Gastrocnemius medialis (tissue), 4 donors: ENCODE measurements around the gene NIPSNAP3A. TPM values are rescaled to one million over a fixed set of nuclear protein-coding genes. Genes with fewer than 3 reads are reported as not detected.
"Not testable (repeated sequence)": the region's sequence is repeated elsewhere in the genome, so short reads cannot be mapped to it uniquely, and the experiment has no call there.

Experiments used
- ATAC-seq, 2 donors: fragments of 150-250 bp; one replicate each; pipeline ENCODE4 v1.9.1; 2016
- DNase-seq, 2 donors: peaks; one replicate each; pipeline ENCODE4 v3.0.0-alpha.2; 2019
- H3K27ac ChIP-seq, 4 donors: fragments of 200-600 bp; sonication (generic); 1 replicate in 1 of 4; 2 replicates in 3 of 4; pipeline ENCODE4 v1.5.1; 2016 to 2018; ENCODE audit warnings: mild to moderate bottlenecking in 2 of 4, moderate library complexity in 1 of 4
- H3K27me3 ChIP-seq, 3 donors: fragments of 200-600 bp; sonication (generic) in 2 of 3; 1 replicate in 1 of 3; 2 replicates in 2 of 3; pipeline versions ENCODE4 v1.5.1 to v1.6.0; 2016 to 2019; ENCODE audit warnings: mild to moderate bottlenecking in 1 of 3, moderate library complexity in 1 of 3
- H3K36me3 ChIP-seq, 2 donors: fragments of 200-600 bp; sonication (generic) in 1 of 2; one replicate each; pipeline ENCODE4 v1.5.1; 2017 to 2018
- H3K4me1 ChIP-seq, 2 donors: fragments of 200-600 bp; sonication (generic) in 1 of 2; one replicate each; pipeline ENCODE4 v1.5.1; 2016 to 2017; ENCODE audit warnings: mild to moderate bottlenecking in 2 of 2
- H3K4me3 ChIP-seq, 4 donors: fragments of 200-600 bp; sonication (generic) in 3 of 4; 1 replicate in 1 of 4; 2 replicates in 3 of 4; pipeline ENCODE4 v1.5.1; 2016 to 2019; ENCODE audit warnings: mild to moderate bottlenecking in 2 of 4
- H3K9me3 ChIP-seq, 3 donors: fragments of 200-600 bp; sonication (generic) in 2 of 3; 1 replicate in 1 of 3; 2 replicates in 2 of 3; pipeline ENCODE4 v1.5.1; 2016 to 2019
- POLR2A ChIP-seq, 2 donors: fragments of 450-650 bp; IDR thresholded peaks; one replicate each; pipeline ENCODE4 v1.6.1; 2017; ENCODE audit warnings: antibody characterized with exemption in 2 of 2, mild to moderate bottlenecking in 2 of 2, moderate library complexity in 2 of 2
- in situ Hi-C, 4 donors: fragments of 200-750 bp; cut with MboI; loops; one replicate each; pipeline versions ENCODE4 v1.15.0 to v1.8.0; 2017; ENCODE audit warnings: low sequenced_read_pairs in 4 of 4
- intact Hi-C: fragments of 100-400 bp; cut with DNase I; formaldehyde crosslinking; loops from one replicate; pipeline ENCODE4 v1.15.1; 2023; ENCODE audit warnings: low total_unique reads
- total RNA-seq, 4 donors: library from RNA; depleted of rRNA; stranded (reverse); fragments of >200 nt; gene quantifications; one replicate each; pipeline versions ENCODE4 v1.1.0 to v1.2.3, GENCODE V29; 2016
- TF ChIP-seq, protein P1 (sequence below), 5 experiments: fragments of 450-650 bp in 3 of 5; fragments of 200-600 bp in 2 of 5; sonication (generic) in 2 of 5; IDR thresholded peaks in 4 of 5; conservative IDR thresholded peaks in 1 of 5; 1 replicate in 4 of 5; 2 replicates in 1 of 5; pipeline ENCODE4 v1.5.1; 2016 to 2019; ENCODE audit warnings: antibody characterized with exemption in 5 of 5, mild to moderate bottlenecking in 3 of 5, moderate library complexity in 3 of 5

Gene NIPSNAP3A
- total RNA-seq: 10 to 100 TPM in 1 of 4 donors, 1 to 10 TPM in 3; 5.9 to 17.2 (median 6.9) TPM

DNA sequence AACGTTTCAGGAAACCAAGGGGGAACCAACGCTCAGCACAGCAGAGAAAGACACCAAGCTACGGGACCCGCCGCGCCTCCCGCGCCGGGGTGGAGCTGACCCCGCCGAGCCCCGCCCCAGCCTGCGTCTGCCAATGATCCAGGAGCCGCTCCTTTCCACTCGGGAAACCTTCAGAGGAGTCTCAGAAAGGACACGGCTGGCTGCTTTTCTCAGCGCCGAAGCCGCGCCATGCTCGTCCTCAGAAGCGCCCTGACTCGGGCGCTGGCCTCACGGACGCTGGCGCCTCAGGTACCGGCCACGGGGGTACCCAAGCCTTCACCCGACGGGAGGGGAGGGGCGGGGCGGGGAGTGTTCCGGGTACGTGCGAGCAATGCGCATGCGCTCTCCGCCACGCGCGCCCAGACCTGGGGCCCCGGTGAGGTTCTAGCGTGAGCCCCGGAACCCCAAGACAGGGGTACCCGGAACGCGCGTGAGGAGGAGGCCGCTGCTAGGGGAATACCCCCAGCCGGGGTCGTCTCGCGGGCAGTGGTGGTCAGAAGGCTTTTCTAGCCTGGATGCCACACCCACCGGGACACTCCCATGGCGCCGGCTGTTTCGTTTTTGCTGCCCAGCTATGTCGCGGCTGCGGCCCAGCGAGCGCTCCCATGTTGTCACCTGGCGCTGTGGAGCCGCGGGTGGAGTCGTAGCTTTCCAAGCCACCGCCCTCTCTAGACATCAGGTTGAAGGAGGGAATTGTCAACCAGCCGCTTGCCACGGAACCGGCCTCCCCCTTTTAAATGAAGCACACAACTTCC is at the start of gene NIPSNAP3A:
Gene NIPSNAP3A, plus strand, starts transcription at position 119 of the 794 bp plus-strand sequence. Its CDS starts 110 bp downstream, at position 229.
- peak within 1 kb of the TSS; percentile 70 to 84 (median 78) for H3K4me3 ChIP-seq
- peak; percentile 57 to 76 for TF ChIP-seq POLR2A (IDR thresholded peaks at IDR 0.05)
- TF ChIP-seq, protein P1, sequence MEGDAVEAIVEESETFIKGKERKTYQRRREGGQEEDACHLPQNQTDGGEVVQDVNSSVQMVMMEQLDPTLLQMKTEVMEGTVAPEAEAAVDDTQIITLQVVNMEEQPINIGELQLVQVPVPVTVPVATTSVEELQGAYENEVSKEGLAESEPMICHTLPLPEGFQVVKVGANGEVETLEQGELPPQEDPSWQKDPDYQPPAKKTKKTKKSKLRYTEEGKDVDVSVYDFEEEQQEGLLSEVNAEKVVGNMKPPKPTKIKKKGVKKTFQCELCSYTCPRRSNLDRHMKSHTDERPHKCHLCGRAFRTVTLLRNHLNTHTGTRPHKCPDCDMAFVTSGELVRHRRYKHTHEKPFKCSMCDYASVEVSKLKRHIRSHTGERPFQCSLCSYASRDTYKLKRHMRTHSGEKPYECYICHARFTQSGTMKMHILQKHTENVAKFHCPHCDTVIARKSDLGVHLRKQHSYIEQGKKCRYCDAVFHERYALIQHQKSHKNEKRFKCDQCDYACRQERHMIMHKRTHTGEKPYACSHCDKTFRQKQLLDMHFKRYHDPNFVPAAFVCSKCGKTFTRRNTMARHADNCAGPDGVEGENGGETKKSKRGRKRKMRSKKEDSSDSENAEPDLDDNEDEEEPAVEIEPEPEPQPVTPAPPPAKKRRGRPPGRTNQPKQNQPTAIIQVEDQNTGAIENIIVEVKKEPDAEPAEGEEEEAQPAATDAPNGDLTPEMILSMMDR (IDR thresholded peaks at IDR 0.05 in 4 of 5, conservative IDR thresholded peaks at IDR 0.05 in 1 of 5): no peak
- no peaks in the 10 kb centered on the region for H3K9me3 ChIP-seq
- peaks cover 0 to 15% of the 10 kb centered on the region in 2 donors for H3K36me3 ChIP-seq
- ATAC-seq: peak; percentile 89 to 91
- intact Hi-C loops: loop anchor here (5.0 kb wide), 2 partner anchors 495 to 655 kb away; partner anchors contain the start of genes SLC44A1 and SMC2
- no peaks in the 10 kb centered on the region for H3K27me3 ChIP-seq
- H3K4me1 ChIP-seq: peaks cover 8 to 10% of the 10 kb centered on the region in 2 donors
- peak; percentile 75 to 79 for DNase-seq
- peak within 1 kb of the TSS; percentile 84 to 95 (median 90) for H3K27ac ChIP-seq
- in situ Hi-C loops: no loop called here

DNA sequence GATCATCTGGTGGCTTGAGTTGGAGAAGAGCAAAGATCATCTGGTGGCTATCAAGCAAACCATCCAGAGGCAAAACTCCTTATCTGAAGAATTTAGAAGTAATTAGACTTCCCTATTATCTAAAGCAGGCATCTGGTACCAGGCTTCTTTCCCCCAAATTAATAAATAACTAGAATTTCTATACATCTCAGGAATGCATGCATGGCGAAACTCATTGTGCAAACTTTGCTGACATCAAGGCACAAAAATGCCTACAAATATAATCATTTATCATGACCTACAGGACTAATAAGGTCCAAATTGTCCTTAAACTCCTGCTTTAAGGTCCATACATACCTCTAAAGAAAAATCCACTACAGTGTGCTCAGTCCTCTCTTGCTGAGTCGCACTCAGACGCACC is 47.2 kb upstream of the NIPSNAP3A start:
- ATAC-seq (no peak), DNase-seq (no peak)
- Histone ChIP-seq H3K9me3 (no peaks in the 10 kb centered on the region), H3K4me1 (no peaks in the 10 kb centered on the region), H3K4me3 (no peak overlapping the region), H3K27ac (no peak overlapping the region), H3K27me3 (no peaks in the 10 kb centered on the region), H3K36me3 (no peaks in the 10 kb centered on the region)
- TF ChIP-seq POLR2A (IDR thresholded peaks at IDR 0.05): no peak
- TF ChIP-seq, protein P1 (IDR thresholded peaks at IDR 0.05 in 4 of 5, conservative IDR thresholded peaks at IDR 0.05 in 1 of 5): no peak
- in situ Hi-C loops: no loop called here
- intact Hi-C loops: no loop called here

DNA sequence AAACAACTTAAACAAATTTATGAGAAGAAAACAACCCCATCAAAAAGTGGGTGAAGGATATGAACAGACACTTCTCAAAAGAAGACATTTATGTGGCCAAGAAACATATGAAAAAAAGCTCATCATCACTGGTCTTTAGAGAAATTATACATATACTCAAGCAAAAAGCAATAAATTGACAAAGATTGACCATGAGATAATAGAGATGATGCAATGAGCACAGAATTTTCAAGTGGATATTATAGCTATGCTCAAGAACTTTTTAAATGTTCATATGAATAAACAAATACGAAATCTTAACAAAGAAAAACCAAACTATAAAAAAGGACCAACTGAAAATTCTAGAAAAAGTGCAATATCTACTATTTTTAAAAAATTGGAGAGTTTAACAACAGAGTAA is 38.7 kb upstream of the NIPSNAP3A start:
- in situ Hi-C loops, H3K4me1 ChIP-seq, ATAC-seq, H3K36me3 ChIP-seq, H3K9me3 ChIP-seq, H3K4me3 ChIP-seq, intact Hi-C loops, DNase-seq, H3K27me3 ChIP-seq, H3K27ac ChIP-seq: not testable (repeated sequence)

DNA sequence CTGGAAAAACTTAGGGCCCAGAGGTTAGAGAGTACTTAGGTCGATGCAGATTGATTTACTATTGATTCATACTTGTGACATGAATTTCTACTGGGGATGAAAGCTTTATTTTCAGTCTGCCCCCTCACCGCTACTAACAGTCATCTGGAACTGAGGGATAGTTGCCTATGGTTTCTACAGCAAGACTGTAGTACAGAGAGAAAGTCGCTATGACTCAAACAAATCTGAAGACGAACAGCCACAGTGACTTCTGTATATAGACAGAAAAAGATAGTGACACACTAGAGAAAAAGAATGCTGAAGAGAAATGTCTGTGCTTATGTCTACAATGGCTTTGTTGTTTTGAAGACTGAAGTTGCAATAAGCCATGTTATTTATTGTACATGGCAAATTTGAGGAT is 35.9 kb upstream of the NIPSNAP3A start:
- TF ChIP-seq POLR2A (IDR thresholded peaks at IDR 0.05): no peak
- TF ChIP-seq, protein P1 (IDR thresholded peaks at IDR 0.05 in 4 of 5, conservative IDR thresholded peaks at IDR 0.05 in 1 of 5): no peak
- in situ Hi-C loops: no loop called here
- intact Hi-C loops: no loop called here

DNA sequence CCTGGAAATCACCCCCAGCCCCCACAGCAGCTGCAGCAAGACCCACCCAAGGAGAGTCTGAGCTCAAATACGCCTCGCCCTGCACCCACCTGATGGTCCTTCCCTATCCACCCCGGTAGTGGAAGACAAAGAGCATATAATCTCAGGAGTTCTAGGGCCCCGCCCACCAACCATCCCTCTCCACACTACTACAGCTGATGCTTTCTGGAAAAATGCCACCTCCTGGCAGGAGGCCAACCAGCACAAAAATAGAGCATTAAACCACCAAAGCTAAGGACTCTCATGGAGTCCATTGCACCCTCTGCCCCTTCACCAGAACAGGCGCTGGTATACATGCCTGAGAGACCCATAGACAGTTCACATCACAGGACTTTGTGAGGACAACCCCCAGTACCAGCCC is 22.5 kb upstream of the NIPSNAP3A start:
- no peaks in the 10 kb centered on the region for H3K9me3 ChIP-seq
- no peaks in the 10 kb centered on the region for H3K36me3 ChIP-seq
- H3K27me3 ChIP-seq: no peaks in the 10 kb centered on the region
- TF ChIP-seq, protein P1 (IDR thresholded peaks at IDR 0.05 in 4 of 5, conservative IDR thresholded peaks at IDR 0.05 in 1 of 5): no peak
- no peak for TF ChIP-seq POLR2A (IDR thresholded peaks at IDR 0.05)
- H3K27ac ChIP-seq: no peak overlapping the region
- no peaks in the 10 kb centered on the region for H3K4me1 ChIP-seq
- ATAC-seq: no peak
- no peak for DNase-seq
- intact Hi-C loops: no loop called here
- in situ Hi-C loops: no loop called here
- H3K4me3 ChIP-seq: no peak overlapping the region

More for the DNA sequence above, 35.9 kb upstream of the NIPSNAP3A start:
- Histone ChIP-seq H3K9me3 (no peaks in the 10 kb centered on the region), H3K27me3 (no peaks in the 10 kb centered on the region), H3K36me3 (no peaks in the 10 kb centered on the region), H3K4me3 (no peak overlapping the region), H3K4me1 (no peaks in the 10 kb centered on the region), H3K27ac (no peak overlapping the region)
- ATAC-seq (no peak), DNase-seq (no peak)
